CD4-positive, alpha-beta T cell (primary cell): ENCODE results near the gene OR9A4. TPM values are rescaled to one million over a fixed set of nuclear protein-coding genes. Genes with fewer than 3 reads are reported as not detected.

Experiments
- ATAC-seq: fragments of 200-7000 bp; cut with Tn5 transposase; one replicate; pipeline ENCODE4 v1.10.0; 2022; ENCODE audit warnings: mild to moderate bottlenecking; ENCODE audit not compliant: poor library complexity
- CTCF ChIA-PET: fragments of 350-600 bp; sonication (Branson Sonifier 250); formaldehyde crosslinking; loops from one replicate; lab custom pipeline; 2021; ENCODE audit warnings: antibody characterized with exemption, inconsistent platforms; lab: Charles Lee
- POLR2A ChIA-PET: fragments of 350-600 bp; sonication (Branson Sonifier 250); formaldehyde crosslinking; loops from one replicate; lab custom pipeline; 2021; ENCODE audit warnings: antibody characterized with exemption, inconsistent platforms; lab: Charles Lee
- DNase-seq, 14 experiments: peaks; one replicate each; pipeline ENCODE4 v3.0.0-alpha.2; 2013 to 2020; ENCODE audit warnings: mixed read lengths in 2 of 14
- H3K27ac ChIP-seq, 2 donors: one replicate each; pipeline versions ENCODE4 v1.5.1 to v1.7.0; 2013; ENCODE audit warnings: low read length in 2 of 2, low read depth in 1 of 2, mild to moderate bottlenecking in 1 of 2
- H3K27me3 ChIP-seq, 2 experiments: 1 replicate in 1 of 2; 2 replicates in 1 of 2; pipeline versions ENCODE4 v1.6.1 to v1.7.0; 2013; ENCODE audit warnings: low read length in 2 of 2, control low read depth in 1 of 2, mild to moderate bottlenecking in 1 of 2, moderate library complexity in 1 of 2; ENCODE audit not compliant: insufficient read depth in 2 of 2, control insufficient read depth in 1 of 2
- H3K36me3 ChIP-seq: one replicate; pipeline ENCODE4 v1.6.1; 2013; ENCODE audit warnings: low read length, control low read depth; ENCODE audit not compliant: insufficient read depth
- H3K4me1 ChIP-seq: one replicate; pipeline ENCODE4 v1.6.1; 2013; ENCODE audit warnings: low read length, control low read depth; ENCODE audit not compliant: insufficient read depth
- H3K4me3 ChIP-seq: one replicate; pipeline ENCODE4 v1.5.1; 2013; ENCODE audit warnings: mild to moderate bottlenecking, low read length, moderate library complexity
- H3K9me3 ChIP-seq, 2 experiments: 1 replicate in 1 of 2; 2 replicates in 1 of 2; pipeline versions ENCODE4 v1.6.1 to v1.7.0; 2013; ENCODE audit warnings: low read length in 2 of 2, mild to moderate bottlenecking in 2 of 2, control low read depth in 1 of 2, moderate library complexity in 1 of 2; ENCODE audit not compliant: control insufficient read depth in 1 of 2, insufficient read depth in 1 of 2
- H3K27ac Mint-ChIP-seq: one replicate; pipeline ENCODE4 v1.8.0; 2020; ENCODE audit warnings: mixed read lengths
- H3K27me3 Mint-ChIP-seq: one replicate; pipeline ENCODE4 v1.8.0; 2021; ENCODE audit warnings: mixed read lengths
- H3K36me3 Mint-ChIP-seq: one replicate; pipeline ENCODE4 v1.8.0; 2021; ENCODE audit warnings: low read depth, mixed read lengths
- H3K4me1 Mint-ChIP-seq: one replicate; pipeline ENCODE4 v1.8.0; 2021; ENCODE audit warnings: low read depth, mixed read lengths
- H3K4me3 Mint-ChIP-seq: one replicate; pipeline ENCODE4 v1.8.0; 2020; ENCODE audit warnings: mild to moderate bottlenecking, mixed read lengths
- H3K9me3 Mint-ChIP-seq: one replicate; pipeline ENCODE4 v1.8.0; 2020; ENCODE audit warnings: mixed read lengths
- CTCF ChIP-seq: fragments of 200-600 bp; IDR thresholded peaks from one replicate; pipeline ENCODE4 v1.8.0; 2022; ENCODE audit warnings: antibody characterized with exemption, mild to moderate bottlenecking
- intact Hi-C, 2 experiments: fragments of 100-400 bp; cut with DNase I in 1 of 2; cut with micrococcal nuclease in 1 of 2; formaldehyde crosslinking; loops; one replicate each; pipeline versions ENCODE4 v1.15.1 to v1.9.0; 2023 to 2025; cut with DNase I, micrococcal nuclease
- total RNA-seq, 174 experiments: library from RNA in 2 of 174; stranded (reverse) in 2 of 174; gene quantifications; one replicate each; pipeline ENCODE4 v1.2.3 and lab custom pipeline; 2021 to 2026

The OR9A4 gene
- total RNA-seq, 2 experiments from 2014 or later = not detected

DNA sequence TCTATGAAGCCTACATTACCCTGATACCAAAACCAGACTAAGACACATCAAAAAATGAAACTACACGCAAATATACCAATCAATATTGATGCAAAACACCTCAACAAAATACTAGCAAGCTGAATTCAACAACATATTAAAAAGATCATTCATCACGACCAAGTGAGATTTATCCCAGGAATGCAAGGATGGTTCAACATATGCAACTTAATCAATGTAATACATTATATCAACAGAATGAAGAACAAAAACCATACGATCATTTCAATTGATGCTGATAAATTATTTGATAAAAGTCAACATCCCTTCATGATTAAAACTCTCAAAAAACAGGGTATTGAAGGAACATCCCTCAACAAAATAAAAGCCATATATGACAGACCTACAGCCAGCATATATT is 24.9 kb downstream of the OR9A4 start:
- Histone ChIP-seq H3K36me3 (no peaks in the 10 kb centered on the region), H3K4me3 (no peak overlapping the region), H3K27ac (no peak overlapping the region), H3K27me3 (no peaks in the 10 kb centered on the region), H3K9me3 (peaks cover 4 to 9% of the 10 kb centered on the region in 2 experiments), H3K4me1 (no peaks in the 10 kb centered on the region)
- Mint-ChIP-seq H3K9me3 (peaks cover 16% of the 10 kb centered on the region), H3K36me3 (no peaks in the 10 kb centered on the region), H3K4me1 (no peaks in the 10 kb centered on the region), H3K27ac (no peak overlapping the region), H3K27me3 (no peaks in the 10 kb centered on the region), H3K4me3 (no peak overlapping the region)
- intact Hi-C loops = no loop called here
- DNase-seq = no peak
- ChIA-PET CTCF (no interaction called here), POLR2A (no interaction called here)
- no peak for TF ChIP-seq CTCF
- ATAC-seq = no peak

DNA sequence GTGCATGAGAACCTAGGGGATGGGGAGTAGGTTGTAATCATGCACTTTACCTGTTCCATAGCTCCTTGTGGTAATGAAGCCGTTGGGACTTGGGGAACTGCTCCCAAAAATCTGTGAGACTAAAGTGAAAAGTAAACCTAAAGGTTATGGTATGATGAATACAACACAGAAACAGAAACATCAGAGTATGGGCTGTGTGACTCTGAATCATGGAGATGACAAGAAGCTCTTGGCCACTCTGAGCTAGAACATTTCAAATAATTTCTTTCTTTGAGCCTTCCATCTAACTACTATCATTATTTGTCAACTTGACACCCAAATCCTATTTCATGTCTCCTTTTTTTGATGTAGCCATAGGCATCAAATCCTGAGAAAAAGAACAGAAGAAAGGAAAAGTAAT is 27.6 kb downstream of the OR9A4 start:
- intact Hi-C loops = no loop called here
- Mint-ChIP-seq H3K4me1 (no peaks in the 10 kb centered on the region), H3K27me3 (no peaks in the 10 kb centered on the region), H3K36me3 (no peaks in the 10 kb centered on the region), H3K4me3 (no peak overlapping the region), H3K9me3 (peaks cover 11% of the 10 kb centered on the region), H3K27ac (no peak overlapping the region)
- ChIA-PET CTCF (no interaction called here), POLR2A (interaction anchor here (0.7 kb wide), 1 partner anchor 13 kb away, joined by 3 read pairs; no protein-coding TSS in a partner anchor)
- ATAC-seq (no peak), DNase-seq (peak in 1 of 14 experiments; percentile 20)
- no peaks in the 10 kb centered on the region for H3K27me3 ChIP-seq
- no peak overlapping the region for H3K4me3 ChIP-seq
- no peaks in the 10 kb centered on the region for H3K4me1 ChIP-seq
- H3K27ac ChIP-seq = no peak overlapping the region
- H3K36me3 ChIP-seq = no peaks in the 10 kb centered on the region
- H3K9me3 ChIP-seq = peaks cover 0 to 9% of the 10 kb centered on the region in 2 experiments
- no peak for TF ChIP-seq CTCF

- POLR2A ChIA-PET = no interaction called here
- H3K36me3 Mint-ChIP-seq = no peaks in the 10 kb centered on the region
- CTCF ChIA-PET = no interaction called here
These were observed 28.6 kb downstream of the OR9A4 start for GRCh38 chr7:141944811-141945210.

More at GRCh38 chr7:141944811-141945210, 28.6 kb downstream of the OR9A4 start:
- TF ChIP-seq CTCF = no peak
- Histone ChIP-seq H3K27ac (no peak overlapping the region), H3K9me3 (peaks cover 0 to 9% of the 10 kb centered on the region in 2 experiments), H3K4me3 (no peak overlapping the region), H3K27me3 (no peaks in the 10 kb centered on the region), H3K36me3 (no peaks in the 10 kb centered on the region), H3K4me1 (no peaks in the 10 kb centered on the region)
- Mint-ChIP-seq H3K27ac (no peak overlapping the region), H3K4me3 (no peak overlapping the region), H3K27me3 (no peaks in the 10 kb centered on the region), H3K4me1 (no peaks in the 10 kb centered on the region), H3K9me3 (peaks cover 7% of the 10 kb centered on the region)
- DNase-seq = no peak
- no peak for ATAC-seq
- intact Hi-C loops = no loop called here
